Liver (tissue), 9 donors: ENCODE data around the gene SYNJ2. TPM values are rescaled to one million over a fixed set of nuclear protein-coding genes. Genes with fewer than 3 reads are reported as not detected.

Source experiments
- DNase-seq: peaks from one replicate; pipeline ENCODE4 v3.0.0-alpha.2; 2017; ENCODE audit warnings: low spot score
- H3K27ac ChIP-seq, 2 donors: one replicate each; pipeline ENCODE4 v1.7.0; 2013; ENCODE audit warnings: inconsistent platforms in 2 of 2, low read length in 2 of 2, control low read depth in 1 of 2, low read depth in 1 of 2, mild to moderate bottlenecking in 1 of 2
- H3K27me3 ChIP-seq, 4 donors: one replicate each; pipeline versions ENCODE4 v1.6.1 to v1.7.0; 2013; ENCODE audit warnings: low read length in 3 of 4, inconsistent platforms in 1 of 4, mild to moderate bottlenecking in 1 of 4, moderate library complexity in 1 of 4; ENCODE audit not compliant: control insufficient read depth in 4 of 4, insufficient read depth in 4 of 4
- H3K36me3 ChIP-seq, 4 donors: one replicate each; pipeline versions ENCODE4 v1.6.1 to v1.7.0; 2013; ENCODE audit warnings: low read length in 3 of 4, mild to moderate bottlenecking in 3 of 4, low read depth in 1 of 4, moderate library complexity in 1 of 4; ENCODE audit not compliant: control insufficient read depth in 4 of 4, insufficient read depth in 3 of 4
- H3K4me1 ChIP-seq, 4 donors: one replicate each; pipeline versions ENCODE4 v1.6.1 to v1.7.0; 2013; ENCODE audit warnings: low read length in 3 of 4, mild to moderate bottlenecking in 3 of 4, moderate library complexity in 1 of 4; ENCODE audit not compliant: control insufficient read depth in 4 of 4, insufficient read depth in 4 of 4
- H3K4me3 ChIP-seq, 3 donors: one replicate each; pipeline versions ENCODE4 v1.6.1 to v1.7.0; 2013; ENCODE audit warnings: low read length in 3 of 3, control low read depth in 1 of 3, low read depth in 1 of 3, mild to moderate bottlenecking in 1 of 3
- H3K9ac ChIP-seq, 2 donors: one replicate each; pipeline ENCODE4 v1.7.0; 2013; ENCODE audit warnings: low read length in 2 of 2, mild to moderate bottlenecking in 2 of 2, moderate library complexity in 2 of 2, control low read depth in 1 of 2, low read depth in 1 of 2
- H3K9me3 ChIP-seq, 4 donors: one replicate each; pipeline versions ENCODE4 v1.6.1 to v1.7.0; 2013; ENCODE audit warnings: low read length in 3 of 4; ENCODE audit not compliant: control insufficient read depth in 4 of 4
- FOXA1 ChIP-seq: IDR thresholded peaks from 2 replicates; pipeline ENCODE4 v1.6.1; 2016; ENCODE audit warnings: antibody characterized with exemption
- FOXA2 ChIP-seq: IDR thresholded peaks from 2 replicates; pipeline ENCODE4 v1.6.1; 2016; ENCODE audit warnings: antibody characterized with exemption
- GABPA ChIP-seq, 2 donors: IDR thresholded peaks in 1 of 2; conservative IDR thresholded peaks in 1 of 2; 2 replicates each; pipeline ENCODE4 v1.6.1; 2016; ENCODE audit warnings: antibody characterized with exemption in 2 of 2, mild to moderate bottlenecking in 1 of 2, moderate library complexity in 1 of 2
- HNF4A ChIP-seq, 2 donors: conservative IDR thresholded peaks; 2 replicates each; pipeline ENCODE4 v1.6.1; 2016; ENCODE audit warnings: antibody characterized with exemption in 2 of 2, mild to moderate bottlenecking in 2 of 2
- RAD21 ChIP-seq, 2 donors: IDR thresholded peaks; 2 replicates each; pipeline ENCODE4 v1.6.1; 2016; ENCODE audit warnings: antibody characterized with exemption in 2 of 2, mild to moderate bottlenecking in 2 of 2
- SP1 ChIP-seq: IDR thresholded peaks from 2 replicates; pipeline ENCODE4 v1.6.1; 2018; ENCODE audit warnings: antibody characterized with exemption, mild to moderate bottlenecking
- TAF1 ChIP-seq: conservative IDR thresholded peaks from 2 replicates; pipeline ENCODE4 v1.6.1; 2016; ENCODE audit warnings: antibody characterized with exemption, mild to moderate bottlenecking
- YY1 ChIP-seq: IDR thresholded peaks from 2 replicates; pipeline ENCODE4 v1.6.1; 2016; ENCODE audit warnings: antibody characterized with exemption, mild to moderate bottlenecking
- WGBS: extraction: QIAGEN DNeasy Blood & Tissue Kit; methylation state at CpG from one replicate; pipeline ENCODE4 v1.1.7; 2013; 5-methylcytosine and 5-hydroxymethylcytosine counted together
- polyA plus RNA-seq, 2 donors: library from polyadenylated mRNA; stranded (reverse) in 1 of 2; unstranded in 1 of 2; fragments of 200-250 nt in 1 of 2; fragments of >200 nt in 1 of 2; fragmentation: Nextera tagmentation in 1 of 2; extraction: Ambion mirVana in 1 of 2; gene quantifications; one replicate each; pipeline versions ENCODE4 v1.2.1 to v1.2.3, GENCODE V29; 2013 to 2015
- total RNA-seq, 2 donors: library from RNA; depleted of rRNA; stranded (reverse); fragments of >200 nt; gene quantifications; one replicate each; pipeline ENCODE4 v1.2.3, GENCODE V29; 2014
- TF ChIP-seq, protein P1 (sequence below): fragments of 150-350 bp; IDR thresholded peaks from 2 replicates; pipeline ENCODE4 v1.5.1; 2017; ENCODE audit warnings: improper control_type of control experiment, low read depth, low read length; ENCODE audit not compliant: missing input control
- TF ChIP-seq, protein P2 (sequence below): IDR thresholded peaks from 2 replicates; pipeline ENCODE4 v1.6.1; 2016; ENCODE audit warnings: antibody characterized with exemption
- TF ChIP-seq, protein P3 (sequence below): IDR thresholded peaks from 2 replicates; pipeline ENCODE4 v1.6.1; 2016; ENCODE audit warnings: antibody characterized with exemption
- TF ChIP-seq, protein P4 (sequence below): IDR thresholded peaks from 2 replicates; pipeline ENCODE4 v1.6.1; 2016; ENCODE audit warnings: antibody characterized with exemption
- TF ChIP-seq, protein P5 (sequence below): IDR thresholded peaks from 2 replicates; pipeline ENCODE4 v1.6.1; 2016; ENCODE audit warnings: antibody characterized with exemption, mild to moderate bottlenecking
- donor health status: healthy.
- donor health status: healthy.
- donor health status: healthy.
- donor health status: healthy.
- donor health status: healthy.

The SYNJ2 gene
- total and polyA plus RNA-seq, 4 donors: 2.4 to 8.9 (median 3.2) TPM

DNA sequence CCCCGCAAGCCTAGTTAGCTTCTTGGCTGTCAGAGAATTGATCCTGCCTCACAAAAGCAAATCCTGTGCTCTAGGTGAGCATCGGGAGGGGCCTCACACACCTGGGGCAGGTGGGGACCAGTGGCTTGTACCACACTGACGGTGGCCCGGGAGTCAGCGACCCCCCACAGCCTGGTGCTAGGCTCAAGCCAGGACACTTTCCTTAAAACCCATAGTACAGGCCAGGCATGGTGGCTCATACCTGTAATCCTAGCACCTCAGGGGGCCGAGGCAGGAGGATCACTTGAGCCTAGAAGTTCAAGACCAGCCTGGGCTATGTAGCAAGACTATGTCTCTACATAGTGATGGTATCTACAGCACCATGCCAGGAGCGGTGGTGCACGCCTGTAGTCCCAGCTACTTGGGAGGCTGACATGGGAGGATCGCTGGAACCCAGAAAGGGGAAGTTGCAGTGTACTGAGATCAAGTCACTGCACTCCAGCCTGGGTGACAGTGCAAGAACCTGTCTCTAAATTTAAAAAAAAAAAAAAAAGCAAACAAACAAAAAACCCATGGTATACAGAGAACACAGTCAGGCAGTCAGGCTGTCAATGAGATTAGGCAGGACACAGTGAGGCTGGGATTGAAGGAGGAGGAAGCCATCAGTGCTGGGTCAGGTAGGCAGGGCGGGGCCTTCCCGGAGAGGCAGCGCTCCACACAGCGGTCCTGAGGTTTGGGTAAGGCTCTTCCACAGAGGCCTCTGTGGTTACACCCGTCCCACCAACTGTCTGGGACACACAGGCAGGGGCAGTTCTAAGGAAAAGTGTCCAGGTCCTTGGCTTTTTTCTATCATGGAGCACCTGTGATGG, 41.3 kb downstream of the SYNJ2 start:
- Histone ChIP-seq H3K9me3 (no peaks in the 10 kb centered on the region), H3K4me3 (no peak overlapping the region), H3K4me1 (peaks cover 0 to 3% (median 0%) of the 10 kb centered on the region in 4 donors), H3K9ac (no peak overlapping the region), H3K36me3 (peaks cover 0 to 8% (median 0%) of the 10 kb centered on the region in 4 donors), H3K27me3 (no peaks in the 10 kb centered on the region), H3K27ac (no peak overlapping the region)
- DNase-seq: no peak
- TF ChIP-seq RAD21 (IDR thresholded peaks at IDR 0.05): no peak
- no peak for TF ChIP-seq TAF1
- TF ChIP-seq YY1: no peak
- 90% methylated on average over 14 of the region's 14 CpGs for WGBS

DNA sequence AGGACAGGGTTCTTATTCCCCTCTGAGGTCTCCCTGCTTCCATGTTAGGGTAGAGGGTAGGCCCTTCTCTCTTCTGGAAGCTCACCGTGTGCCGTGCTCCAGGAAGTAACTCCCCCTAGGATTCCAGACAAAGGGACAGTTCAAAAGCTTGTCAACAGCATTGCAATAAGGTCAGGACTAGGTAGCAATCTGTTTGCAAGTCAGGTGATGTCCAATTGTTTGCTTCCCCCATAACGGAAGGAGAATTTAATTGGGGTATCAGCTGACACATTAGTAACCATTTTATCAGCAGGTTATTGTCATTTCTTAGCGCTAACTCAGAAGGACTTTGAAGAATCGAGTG, 41.9 kb downstream of the SYNJ2 start:
- no peak for DNase-seq
- no peaks in the 10 kb centered on the region for H3K9me3 ChIP-seq
- 87% methylated on average over 5 of the region's 5 CpGs for WGBS
- TF ChIP-seq FOXA2: no peak
- TF ChIP-seq, protein P1, sequence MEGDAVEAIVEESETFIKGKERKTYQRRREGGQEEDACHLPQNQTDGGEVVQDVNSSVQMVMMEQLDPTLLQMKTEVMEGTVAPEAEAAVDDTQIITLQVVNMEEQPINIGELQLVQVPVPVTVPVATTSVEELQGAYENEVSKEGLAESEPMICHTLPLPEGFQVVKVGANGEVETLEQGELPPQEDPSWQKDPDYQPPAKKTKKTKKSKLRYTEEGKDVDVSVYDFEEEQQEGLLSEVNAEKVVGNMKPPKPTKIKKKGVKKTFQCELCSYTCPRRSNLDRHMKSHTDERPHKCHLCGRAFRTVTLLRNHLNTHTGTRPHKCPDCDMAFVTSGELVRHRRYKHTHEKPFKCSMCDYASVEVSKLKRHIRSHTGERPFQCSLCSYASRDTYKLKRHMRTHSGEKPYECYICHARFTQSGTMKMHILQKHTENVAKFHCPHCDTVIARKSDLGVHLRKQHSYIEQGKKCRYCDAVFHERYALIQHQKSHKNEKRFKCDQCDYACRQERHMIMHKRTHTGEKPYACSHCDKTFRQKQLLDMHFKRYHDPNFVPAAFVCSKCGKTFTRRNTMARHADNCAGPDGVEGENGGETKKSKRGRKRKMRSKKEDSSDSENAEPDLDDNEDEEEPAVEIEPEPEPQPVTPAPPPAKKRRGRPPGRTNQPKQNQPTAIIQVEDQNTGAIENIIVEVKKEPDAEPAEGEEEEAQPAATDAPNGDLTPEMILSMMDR: no peak
- no peak for TF ChIP-seq SP1
- TF ChIP-seq, protein P2, sequence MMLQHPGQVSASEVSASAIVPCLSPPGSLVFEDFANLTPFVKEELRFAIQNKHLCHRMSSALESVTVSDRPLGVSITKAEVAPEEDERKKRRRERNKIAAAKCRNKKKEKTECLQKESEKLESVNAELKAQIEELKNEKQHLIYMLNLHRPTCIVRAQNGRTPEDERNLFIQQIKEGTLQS: no peak
- TF ChIP-seq, protein P3, sequence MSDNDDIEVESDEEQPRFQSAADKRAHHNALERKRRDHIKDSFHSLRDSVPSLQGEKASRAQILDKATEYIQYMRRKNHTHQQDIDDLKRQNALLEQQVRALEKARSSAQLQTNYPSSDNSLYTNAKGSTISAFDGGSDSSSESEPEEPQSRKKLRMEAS: no peak
- TF ChIP-seq, protein P4, sequence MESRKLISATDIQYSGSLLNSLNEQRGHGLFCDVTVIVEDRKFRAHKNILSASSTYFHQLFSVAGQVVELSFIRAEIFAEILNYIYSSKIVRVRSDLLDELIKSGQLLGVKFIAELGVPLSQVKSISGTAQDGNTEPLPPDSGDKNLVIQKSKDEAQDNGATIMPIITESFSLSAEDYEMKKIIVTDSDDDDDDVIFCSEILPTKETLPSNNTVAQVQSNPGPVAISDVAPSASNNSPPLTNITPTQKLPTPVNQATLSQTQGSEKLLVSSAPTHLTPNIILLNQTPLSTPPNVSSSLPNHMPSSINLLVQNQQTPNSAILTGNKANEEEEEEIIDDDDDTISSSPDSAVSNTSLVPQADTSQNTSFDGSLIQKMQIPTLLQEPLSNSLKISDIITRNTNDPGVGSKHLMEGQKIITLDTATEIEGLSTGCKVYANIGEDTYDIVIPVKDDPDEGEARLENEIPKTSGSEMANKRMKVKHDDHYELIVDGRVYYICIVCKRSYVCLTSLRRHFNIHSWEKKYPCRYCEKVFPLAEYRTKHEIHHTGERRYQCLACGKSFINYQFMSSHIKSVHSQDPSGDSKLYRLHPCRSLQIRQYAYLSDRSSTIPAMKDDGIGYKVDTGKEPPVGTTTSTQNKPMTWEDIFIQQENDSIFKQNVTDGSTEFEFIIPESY: no peak
- TF ChIP-seq GABPA (IDR thresholded peaks at IDR 0.05 in 1 of 2, conservative IDR thresholded peaks at IDR 0.05 in 1 of 2): no peak
- H3K27me3 ChIP-seq: no peaks in the 10 kb centered on the region
- H3K4me3 ChIP-seq: no peak overlapping the region
- H3K9ac ChIP-seq: no peak overlapping the region
- peaks cover 0 to 3% (median 0%) of the 10 kb centered on the region in 4 donors for H3K4me1 ChIP-seq
- peaks cover 0 to 4% (median 0%) of the 10 kb centered on the region in 4 donors for H3K36me3 ChIP-seq
- H3K27ac ChIP-seq: no peak overlapping the region

DNA sequence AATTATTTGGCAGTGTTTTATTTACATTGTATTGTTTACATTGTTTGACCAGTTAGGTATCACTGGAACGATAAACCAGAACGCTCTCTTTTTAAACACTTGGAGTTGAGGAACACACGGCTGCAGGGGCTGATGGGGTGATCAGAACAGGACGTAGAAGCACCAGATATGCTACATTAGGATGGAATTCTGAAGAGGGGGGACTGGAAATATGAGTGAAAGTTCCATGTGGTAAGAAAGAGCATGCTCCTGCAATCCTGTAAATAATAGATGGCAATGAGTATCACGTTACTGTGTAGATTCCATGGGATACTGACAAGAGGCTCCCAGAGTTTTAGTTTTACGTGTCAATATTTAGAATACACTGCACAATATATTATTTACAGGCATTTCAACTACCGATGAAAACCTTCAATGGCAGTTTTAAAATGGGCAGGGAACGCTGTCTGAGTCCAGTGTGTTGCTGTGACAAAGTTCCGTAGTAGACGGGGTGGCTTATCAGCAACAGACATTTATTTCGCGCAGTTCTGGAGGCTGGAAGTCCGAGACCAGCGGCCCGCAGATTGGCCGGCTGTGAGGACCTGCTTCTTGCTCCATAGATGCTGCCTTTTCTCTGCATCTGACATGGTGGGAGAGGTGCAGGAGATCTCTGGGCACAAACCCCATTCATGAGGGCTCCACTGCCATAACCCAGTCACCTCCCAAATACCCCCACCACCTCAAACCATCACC, 43.1 kb downstream of the SYNJ2 start:
- H3K36me3 ChIP-seq: peaks cover 0 to 4% (median 0%) of the 10 kb centered on the region in 4 donors
- 84% methylated on average over 16 of the region's 16 CpGs for WGBS
- no peak overlapping the region for H3K27ac ChIP-seq
- DNase-seq: no peak
- H3K9me3 ChIP-seq: no peaks in the 10 kb centered on the region
- no peak overlapping the region for H3K9ac ChIP-seq
- peaks cover 0 to 3% (median 0%) of the 10 kb centered on the region in 4 donors for H3K4me1 ChIP-seq
- no peak overlapping the region for H3K4me3 ChIP-seq
- TF ChIP-seq FOXA1 (no peak), SP1 (no peak), RAD21 (IDR thresholded peaks at IDR 0.05) (no peak), FOXA2 (no peak), HNF4A (conservative IDR thresholded peaks at IDR 0.05) (no peak), YY1 (no peak)
- TF ChIP-seq, protein P4: no peak
- TF ChIP-seq, protein P5, sequence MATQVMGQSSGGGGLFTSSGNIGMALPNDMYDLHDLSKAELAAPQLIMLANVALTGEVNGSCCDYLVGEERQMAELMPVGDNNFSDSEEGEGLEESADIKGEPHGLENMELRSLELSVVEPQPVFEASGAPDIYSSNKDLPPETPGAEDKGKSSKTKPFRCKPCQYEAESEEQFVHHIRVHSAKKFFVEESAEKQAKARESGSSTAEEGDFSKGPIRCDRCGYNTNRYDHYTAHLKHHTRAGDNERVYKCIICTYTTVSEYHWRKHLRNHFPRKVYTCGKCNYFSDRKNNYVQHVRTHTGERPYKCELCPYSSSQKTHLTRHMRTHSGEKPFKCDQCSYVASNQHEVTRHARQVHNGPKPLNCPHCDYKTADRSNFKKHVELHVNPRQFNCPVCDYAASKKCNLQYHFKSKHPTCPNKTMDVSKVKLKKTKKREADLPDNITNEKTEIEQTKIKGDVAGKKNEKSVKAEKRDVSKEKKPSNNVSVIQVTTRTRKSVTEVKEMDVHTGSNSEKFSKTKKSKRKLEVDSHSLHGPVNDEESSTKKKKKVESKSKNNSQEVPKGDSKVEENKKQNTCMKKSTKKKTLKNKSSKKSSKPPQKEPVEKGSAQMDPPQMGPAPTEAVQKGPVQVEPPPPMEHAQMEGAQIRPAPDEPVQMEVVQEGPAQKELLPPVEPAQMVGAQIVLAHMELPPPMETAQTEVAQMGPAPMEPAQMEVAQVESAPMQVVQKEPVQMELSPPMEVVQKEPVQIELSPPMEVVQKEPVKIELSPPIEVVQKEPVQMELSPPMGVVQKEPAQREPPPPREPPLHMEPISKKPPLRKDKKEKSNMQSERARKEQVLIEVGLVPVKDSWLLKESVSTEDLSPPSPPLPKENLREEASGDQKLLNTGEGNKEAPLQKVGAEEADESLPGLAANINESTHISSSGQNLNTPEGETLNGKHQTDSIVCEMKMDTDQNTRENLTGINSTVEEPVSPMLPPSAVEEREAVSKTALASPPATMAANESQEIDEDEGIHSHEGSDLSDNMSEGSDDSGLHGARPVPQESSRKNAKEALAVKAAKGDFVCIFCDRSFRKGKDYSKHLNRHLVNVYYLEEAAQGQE: no peak
- no peaks in the 10 kb centered on the region for H3K27me3 ChIP-seq
